OCI-LY7 (cell line): ENCODE results near the gene CRACR2B. TPM values are rescaled to one million over a fixed set of nuclear protein-coding genes. Genes with fewer than 3 reads are reported as not detected.
A peak's percentile ranks its signal among the peaks of the same experiment; 100 is the strongest.

Experiments used
- BruUV-seq: library from RNA; stranded (reverse); fragments of 400-500 nt; replicated peaks from 2 replicates; lab custom pipeline; 2021; lab: Mats Ljungman, UMichigan
- CTCF ChIA-PET: fragments of 300-600 bp; sonication (Branson Sonifier 250); formaldehyde crosslinking; loops from one replicate; lab custom pipeline; 2022; ENCODE audit warnings: antibody characterized with exemption; ENCODE audit not compliant: unreplicated experiment; lab: Charles Lee
- POLR2A ChIA-PET: fragments of 300-600 bp; sonication (Branson Sonifier 250); formaldehyde crosslinking; loops from one replicate; lab custom pipeline; 2022; ENCODE audit warnings: antibody characterized with exemption; lab: Charles Lee
- DNase-seq: peaks from one replicate; pipeline ENCODE4 v3.0.0-alpha.2; 2015; ENCODE audit warnings: low spot score
- H2AFZ ChIP-seq: fragments of 200-600 bp; sonication (generic), shearing (Covaris generic); 2 replicates; pipeline ENCODE4 v1.6.1; 2014; ENCODE audit warnings: mild to moderate bottlenecking, antibody characterized with exemption, low read length, moderate library complexity
- H3K27ac ChIP-seq: fragments of 200-600 bp; sonication (generic); 2 replicates; pipeline ENCODE4 v1.5.1; 2014; ENCODE audit warnings: mixed run types, low read depth, mild to moderate bottlenecking, moderate library complexity, low read length, inconsistent platforms; ENCODE audit not compliant: poor library complexity, severe bottlenecking
- H3K36me3 ChIP-seq: fragments of 200-600 bp; sonication (generic); 2 replicates; pipeline ENCODE4 v1.6.1; 2014; ENCODE audit warnings: mild to moderate bottlenecking, antibody characterized with exemption, low read length, moderate library complexity, mixed read lengths; ENCODE audit not compliant: insufficient read depth
- H3K4me1 ChIP-seq: fragments of 200-600 bp; sonication (generic); 2 replicates; pipeline ENCODE4 v1.5.1; 2014; ENCODE audit warnings: mild to moderate bottlenecking, low read length; ENCODE audit not compliant: insufficient read depth, poor library complexity, severe bottlenecking
- H3K4me2 ChIP-seq: fragments of 200-600 bp; sonication (generic); 2 replicates; pipeline ENCODE4 v1.6.1; 2014; ENCODE audit warnings: mild to moderate bottlenecking, low read length
- H3K4me3 ChIP-seq: fragments of 200-600 bp; sonication (generic); 2 replicates; pipeline ENCODE4 v1.5.1; 2014; ENCODE audit warnings: mild to moderate bottlenecking, low read depth, low read length; ENCODE audit not compliant: poor library complexity, severe bottlenecking
- H3K79me2 ChIP-seq: fragments of 200-600 bp; sonication (generic); 2 replicates; pipeline ENCODE4 v1.6.1; 2016; ENCODE audit warnings: low read depth, mild to moderate bottlenecking, low read length, moderate library complexity, mixed read lengths; ENCODE audit not compliant: insufficient read depth
- H3K9me2 ChIP-seq: fragments of 200-600 bp; sonication (generic); 2 replicates; pipeline ENCODE4 v1.6.1; 2016; ENCODE audit warnings: mild to moderate bottlenecking, low read length, mixed read lengths; ENCODE audit not compliant: insufficient read depth
- H3K9me3 ChIP-seq: fragments of 200-600 bp; sonication (generic); 2 replicates; pipeline ENCODE4 v1.6.1; 2014; ENCODE audit warnings: mild to moderate bottlenecking, mixed run types, low read length, mixed read lengths
- H4K20me1 ChIP-seq: fragments of 200-600 bp; sonication (generic); 2 replicates; pipeline ENCODE4 v1.6.1; 2014; ENCODE audit warnings: mild to moderate bottlenecking, antibody characterized with exemption, low read length, moderate library complexity, mixed read lengths; ENCODE audit not compliant: insufficient read depth
- EZH2phosphoT487 ChIP-seq: fragments of 200-600 bp; sonication (generic); IDR thresholded peaks from 2 replicates; pipeline ENCODE4 v1.6.1; 2018; ENCODE audit warnings: low read depth, borderline replicate concordance, mild to moderate bottlenecking, mixed run types, antibody characterized with exemption, low read length, moderate library complexity, mixed read lengths
- intact Hi-C: fragments of 100-400 bp; cut with micrococcal nuclease; formaldehyde crosslinking; loops from one replicate; pipeline ENCODE4 v1.10.0; 2022; ENCODE audit not compliant: unreplicated experiment
- total RNA-seq, 2 experiments: library from RNA; depleted of rRNA in 1 of 2; stranded (reverse); fragments of >200 nt in 1 of 2; shearing (Covaris generic) in 1 of 2; gene quantifications; 2 replicates each; pipeline ENCODE4 v1.2.3, GENCODE V29; 2014 to 2022
- TF ChIP-seq, protein P1 (sequence below): fragments of 200-600 bp; sonication (generic); conservative IDR thresholded peaks from 2 replicates; pipeline ENCODE4 v1.5.1; 2014; ENCODE audit warnings: mild to moderate bottlenecking, antibody characterized with exemption, low read length, moderate library complexity, mixed read lengths

CRACR2B gene
- total RNA-seq, 2 experiments from 2014 or later: 2.8 to 20.1 TPM

- Histone ChIP-seq H3K36me3 (peaks cover 1% of the 10 kb centered on the region; the same call in 1 of the 2 replicates), H3K9me3 (no peaks in the 10 kb centered on the region), H2AFZ (no peak overlapping the region), H3K4me1 (peaks cover 19% of the 10 kb centered on the region), H4K20me1 (no peaks in the 10 kb centered on the region), H3K79me2 (peaks cover 19% of the 10 kb centered on the region), H3K4me3 (no peak overlapping the region), H3K27ac (no peak overlapping the region), H3K4me2 (no peak overlapping the region), H3K9me2 (no peaks in the 10 kb centered on the region)
- no peak for TF ChIP-seq EZH2phosphoT487
- POLR2A ChIA-PET: interaction anchor here (0.6 kb wide), 1 partner anchor 166 kb away, joined by 3 read pairs; no protein-coding TSS in a partner anchor
- intact Hi-C loops: no loop called here
- DNase-seq: no peak
- CTCF ChIA-PET: no interaction called here
- BruUV-seq: no TSS peak
These were observed 47.7 kb upstream of the CRACR2B start for GRCh38 chr11:779955-780532.

GRCh38 chr11:782264-783174 lies 45.2 kb upstream of the CRACR2B start:
- intact Hi-C loops: no loop called here
- ChIA-PET POLR2A (no interaction called here), CTCF (no interaction called here)
- Histone ChIP-seq H3K4me1 (peaks cover 13% of the 10 kb centered on the region), H2AFZ (no peak overlapping the region), H3K4me3 (no peak overlapping the region), H3K27ac (no peak overlapping the region), H3K4me2 (no peak overlapping the region), H4K20me1 (no peaks in the 10 kb centered on the region), H3K79me2 (no peaks in the 10 kb centered on the region), H3K9me3 (no peaks in the 10 kb centered on the region), H3K36me3 (peaks cover 2% of the 10 kb centered on the region; the same call in 1 of the 2 replicates), H3K9me2 (no peaks in the 10 kb centered on the region)
- DNase-seq: no peak
- no peak for TF ChIP-seq EZH2phosphoT487
- TF ChIP-seq, protein P1, sequence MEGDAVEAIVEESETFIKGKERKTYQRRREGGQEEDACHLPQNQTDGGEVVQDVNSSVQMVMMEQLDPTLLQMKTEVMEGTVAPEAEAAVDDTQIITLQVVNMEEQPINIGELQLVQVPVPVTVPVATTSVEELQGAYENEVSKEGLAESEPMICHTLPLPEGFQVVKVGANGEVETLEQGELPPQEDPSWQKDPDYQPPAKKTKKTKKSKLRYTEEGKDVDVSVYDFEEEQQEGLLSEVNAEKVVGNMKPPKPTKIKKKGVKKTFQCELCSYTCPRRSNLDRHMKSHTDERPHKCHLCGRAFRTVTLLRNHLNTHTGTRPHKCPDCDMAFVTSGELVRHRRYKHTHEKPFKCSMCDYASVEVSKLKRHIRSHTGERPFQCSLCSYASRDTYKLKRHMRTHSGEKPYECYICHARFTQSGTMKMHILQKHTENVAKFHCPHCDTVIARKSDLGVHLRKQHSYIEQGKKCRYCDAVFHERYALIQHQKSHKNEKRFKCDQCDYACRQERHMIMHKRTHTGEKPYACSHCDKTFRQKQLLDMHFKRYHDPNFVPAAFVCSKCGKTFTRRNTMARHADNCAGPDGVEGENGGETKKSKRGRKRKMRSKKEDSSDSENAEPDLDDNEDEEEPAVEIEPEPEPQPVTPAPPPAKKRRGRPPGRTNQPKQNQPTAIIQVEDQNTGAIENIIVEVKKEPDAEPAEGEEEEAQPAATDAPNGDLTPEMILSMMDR: no peak
- no TSS peak for BruUV-seq

DNA sequence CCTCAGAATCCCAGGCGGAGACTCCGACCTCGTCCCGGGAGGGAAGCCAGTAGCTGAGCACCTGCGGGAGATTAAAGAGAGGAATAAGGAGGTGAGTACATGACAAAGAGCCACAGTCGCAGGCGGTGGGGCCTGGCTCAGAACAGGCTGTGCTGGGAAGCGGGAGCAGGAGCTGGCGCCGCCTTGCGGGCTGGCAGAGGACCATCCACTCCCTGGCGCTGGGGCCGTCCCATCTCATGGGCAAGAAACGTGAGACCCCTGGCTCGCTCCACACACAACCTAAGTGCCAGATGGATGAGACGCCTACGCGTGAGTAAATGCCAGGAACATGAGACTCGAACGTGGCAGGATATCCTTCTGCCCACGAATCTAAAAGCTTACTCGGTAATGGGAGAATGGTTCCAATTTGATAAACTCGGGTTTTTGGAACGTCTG lies 44.1 kb upstream of the CRACR2B start:
- Histone ChIP-seq H3K79me2 (peaks cover 2% of the 10 kb centered on the region; the same call in 1 of the 2 replicates), H3K36me3 (peaks cover 8% of the 10 kb centered on the region; the same call in 1 of the 2 replicates), H3K4me3 (no peak overlapping the region), H3K4me1 (peaks cover 18% of the 10 kb centered on the region), H3K27ac (no peak overlapping the region), H3K9me2 (no peaks in the 10 kb centered on the region), H2AFZ (no peak overlapping the region), H3K4me2 (no peak overlapping the region), H4K20me1 (no peaks in the 10 kb centered on the region), H3K9me3 (no peaks in the 10 kb centered on the region)
- no peak for TF ChIP-seq EZH2phosphoT487
- TF ChIP-seq, protein P1: no peak
- intact Hi-C loops: no loop called here
- BruUV-seq: TSS peak; percentile 54
- CTCF ChIA-PET: no interaction called here
- POLR2A ChIA-PET: interaction anchor here (0.6 kb wide), 1 partner anchor 62 kb away, joined by 3 read pairs; no protein-coding TSS in a partner anchor
- no peak for DNase-seq
